Muscle of leg (tissue), 11 donors: ENCODE data around the gene TMEM132D. TPM values are rescaled to one million over a fixed set of nuclear protein-coding genes. Genes with fewer than 3 reads are reported as not detected.

Source experiments
- DNase-seq: peaks from one replicate; pipeline ENCODE4 v3.0.0; 2013
- H3K27ac ChIP-seq: one replicate; pipeline ENCODE4 v1.5.1; 2013; ENCODE audit warnings: mild to moderate bottlenecking, low read length, control low read depth
- H3K27me3 ChIP-seq: one replicate; pipeline ENCODE4 v1.6.1; 2013; ENCODE audit warnings: low read length; ENCODE audit not compliant: control insufficient read depth, insufficient read depth
- H3K36me3 ChIP-seq: one replicate; pipeline ENCODE4 v1.6.1; 2013; ENCODE audit warnings: low read length; ENCODE audit not compliant: control insufficient read depth, insufficient read depth
- H3K4me1 ChIP-seq: one replicate; pipeline ENCODE4 v1.6.1; 2013; ENCODE audit warnings: low read length; ENCODE audit not compliant: control insufficient read depth, insufficient read depth
- H3K4me3 ChIP-seq: one replicate; pipeline ENCODE4 v1.5.1; 2013; ENCODE audit warnings: low read length, control low read depth
- H3K9me3 ChIP-seq: replicated peaks from 2 replicates; pipeline ENCODE4 v1.6.1; 2013; ENCODE audit warnings: low read depth, low read length; ENCODE audit not compliant: control insufficient read depth
- WGBS: methylation state at CpG from one replicate; pipeline ENCODE4 v1.1.5; 2013; ENCODE audit warnings: missing lambda C conversion rate; ENCODE audit not compliant: insufficient coverage; 5-methylcytosine and 5-hydroxymethylcytosine counted together
- polyA plus RNA-seq, 8 donors: library from polyadenylated mRNA; unstranded; fragments of 120-200 nt; gene quantifications; one replicate each; pipeline versions ENCODE4 v1.2.1 to v1.2.3, GENCODE V29; 2013; ENCODE audit warnings: inconsistent platforms in 1 of 8, low replicate concordance in 1 of 8; ENCODE audit not compliant: insufficient read length in 8 of 8, insufficient read depth in 1 of 8
- total RNA-seq: library from RNA; stranded (reverse); fragments of 120-200 nt; gene quantifications from one replicate; pipeline ENCODE4 v1.2.4, GENCODE V29; 2013

TMEM132D gene
- total and polyA plus RNA-seq, 9 donors: 0.44 to 2.0 (median 0.85) TPM

DNA sequence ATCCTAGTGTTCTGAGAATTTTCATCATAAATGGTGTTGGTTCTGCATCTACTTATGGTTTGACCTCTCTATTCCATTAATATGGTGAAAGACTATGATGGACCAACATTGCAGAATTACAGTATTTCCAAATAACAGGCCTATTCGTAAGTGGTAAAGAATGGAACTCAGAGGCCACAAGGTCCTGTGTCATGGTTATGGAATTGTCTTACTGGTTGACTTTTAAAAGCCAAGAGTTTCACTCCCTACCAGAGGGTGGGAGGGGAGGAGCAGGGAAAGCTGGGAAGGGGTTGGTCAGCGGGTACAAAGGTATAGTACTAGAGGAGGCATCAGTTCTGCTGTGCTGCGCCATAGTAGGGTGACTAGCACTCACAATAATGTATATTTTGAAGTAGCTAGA lies 153.4 kb downstream of the TMEM132D start:
- no peak for DNase-seq
- Histone ChIP-seq H3K36me3 (no peaks in the 10 kb centered on the region), H3K4me3 (no peak overlapping the region), H3K9me3 (no peaks in the 10 kb centered on the region), H3K27ac (no peak overlapping the region), H3K4me1 (no peaks in the 10 kb centered on the region), H3K27me3 (no peaks in the 10 kb centered on the region)
- no CpG with 5 or more reads among the region's 3 CpGs for WGBS

DNA sequence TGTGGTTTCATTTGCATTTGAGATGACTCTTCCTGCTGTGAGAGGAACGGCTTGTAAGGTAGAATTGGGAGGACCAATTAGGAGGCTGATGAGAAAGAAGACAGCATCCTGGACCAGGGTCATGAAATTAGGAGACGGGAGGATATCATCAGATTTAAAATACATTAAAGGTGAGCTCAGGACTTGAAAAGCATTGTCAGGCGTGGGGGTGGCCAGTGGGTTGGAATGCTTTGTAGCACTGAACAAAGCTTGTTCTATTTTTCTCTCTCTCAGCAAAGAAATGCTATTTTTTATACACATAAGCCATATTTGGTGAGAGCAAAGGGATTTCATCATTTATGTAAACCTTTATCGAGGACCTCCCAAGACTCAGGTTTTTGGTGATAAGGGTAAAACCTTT lies 157.5 kb downstream of the TMEM132D start:
- no peak overlapping the region for H3K27ac ChIP-seq

DNA sequence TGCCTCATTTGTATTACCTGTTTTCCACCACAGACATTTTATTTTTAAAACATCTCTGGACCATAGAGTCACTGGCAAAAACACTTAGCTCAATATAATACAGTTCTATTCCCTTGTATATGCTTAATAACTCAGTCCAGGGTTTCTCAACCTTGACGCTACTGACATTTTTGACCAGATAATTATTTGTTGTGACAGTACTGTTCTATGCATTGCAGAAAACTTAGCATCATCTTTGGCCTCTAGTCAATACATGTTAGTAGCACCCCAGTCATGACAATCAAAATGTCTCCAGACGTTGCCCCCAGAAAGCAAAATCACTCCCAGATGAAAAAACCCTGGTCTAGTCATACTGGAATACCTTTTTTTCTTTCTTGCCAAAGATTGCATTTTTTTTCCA lies 174.7 kb downstream of the TMEM132D start:
- no peaks in the 10 kb centered on the region for H3K36me3 ChIP-seq
- no peaks in the 10 kb centered on the region for H3K9me3 ChIP-seq
- H3K4me1 ChIP-seq: no peaks in the 10 kb centered on the region
- no peaks in the 10 kb centered on the region for H3K27me3 ChIP-seq
- H3K4me3 ChIP-seq: no peak overlapping the region
- no peak for DNase-seq
- H3K27ac ChIP-seq: no peak overlapping the region
- 57% methylated on average over 1 of the region's 2 CpGs for WGBS

More for the DNA sequence above, 157.5 kb downstream of the TMEM132D start:
- 75% methylated on average over 1 of the region's 4 CpGs for WGBS
- Histone ChIP-seq H3K4me3 (no peak overlapping the region), H3K27me3 (no peaks in the 10 kb centered on the region), H3K36me3 (no peaks in the 10 kb centered on the region), H3K9me3 (no peaks in the 10 kb centered on the region), H3K4me1 (no peaks in the 10 kb centered on the region)
- DNase-seq: no peak

DNA sequence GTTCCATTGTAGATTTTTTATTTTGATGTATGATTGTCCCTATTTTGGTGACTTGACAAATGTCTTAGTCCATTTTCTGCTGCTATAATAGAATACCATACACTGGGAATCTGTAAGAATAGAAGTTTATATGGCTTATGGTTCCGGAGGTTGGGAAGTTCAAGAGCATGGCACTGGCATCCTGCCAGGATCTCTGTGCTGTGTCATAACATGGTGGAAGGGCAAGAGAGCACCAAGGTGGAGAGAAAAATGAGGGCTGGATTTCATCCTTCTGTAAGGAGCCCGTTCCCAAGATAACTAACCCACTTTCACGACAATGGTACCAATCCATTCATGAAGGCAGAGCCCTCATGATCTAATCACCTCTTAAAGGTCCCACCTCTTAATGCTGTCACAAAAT lies 176.7 kb downstream of the TMEM132D start:
- Histone ChIP-seq H3K4me3 (no peak overlapping the region), H3K27ac (no peak overlapping the region), H3K9me3 (no peaks in the 10 kb centered on the region), H3K4me1 (no peaks in the 10 kb centered on the region), H3K27me3 (no peaks in the 10 kb centered on the region), H3K36me3 (no peaks in the 10 kb centered on the region)
- DNase-seq: no peak
- WGBS: no CpG with 5 or more reads among the region's 3 CpGs

DNA sequence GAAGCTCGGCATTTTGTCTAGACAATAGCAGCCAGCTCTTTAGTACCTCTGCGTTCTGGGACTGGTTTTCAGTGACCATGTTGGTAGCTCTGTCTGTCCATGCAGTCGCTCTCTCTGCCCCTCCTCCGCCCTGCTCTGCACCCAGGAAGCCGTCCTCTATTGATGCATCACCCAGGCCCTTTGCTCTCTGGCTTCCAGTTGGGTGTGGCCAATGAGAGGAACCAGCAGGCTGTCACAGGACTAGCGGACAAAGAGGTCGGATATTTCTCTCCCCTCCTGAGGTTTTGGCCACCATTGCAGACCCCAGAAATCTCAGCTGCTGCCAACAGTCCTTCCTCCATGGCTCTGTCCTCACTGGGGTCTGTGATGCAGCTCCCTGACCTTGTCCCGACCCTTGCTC lies 180.6 kb downstream of the TMEM132D start:
- no peaks in the 10 kb centered on the region for H3K4me1 ChIP-seq
- WGBS: 79% methylated on average over 8 of the region's 8 CpGs
- H3K27me3 ChIP-seq: no peaks in the 10 kb centered on the region
- H3K36me3 ChIP-seq: no peaks in the 10 kb centered on the region
- no peak overlapping the region for H3K27ac ChIP-seq
- no peak overlapping the region for H3K4me3 ChIP-seq
- no peaks in the 10 kb centered on the region for H3K9me3 ChIP-seq
- no peak for DNase-seq

DNA sequence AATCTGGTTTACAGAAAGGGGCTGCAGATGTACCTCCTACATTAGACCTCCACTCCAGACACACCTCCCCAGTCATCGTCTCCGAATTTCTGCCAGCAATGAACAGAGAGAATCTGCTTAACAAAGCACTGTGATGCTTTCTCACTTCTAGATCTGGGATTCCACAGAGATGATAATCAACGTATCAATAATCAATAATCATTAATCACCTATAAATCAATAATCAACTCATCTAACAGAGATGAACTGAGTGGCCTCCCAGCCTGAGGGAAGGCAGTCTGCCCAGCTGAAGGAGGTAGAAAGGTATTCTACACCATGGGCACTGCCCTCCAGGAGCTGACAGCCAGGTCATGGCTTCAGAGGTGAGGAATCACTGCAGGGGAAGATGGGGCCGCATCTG lies 183.2 kb downstream of the TMEM132D start:
- DNase-seq: no peak
- Histone ChIP-seq H3K4me1 (no peaks in the 10 kb centered on the region), H3K27me3 (no peaks in the 10 kb centered on the region), H3K4me3 (no peak overlapping the region), H3K27ac (no peak overlapping the region), H3K36me3 (no peaks in the 10 kb centered on the region), H3K9me3 (no peaks in the 10 kb centered on the region)
- 94% methylated on average over 1 of the region's 4 CpGs for WGBS

DNA sequence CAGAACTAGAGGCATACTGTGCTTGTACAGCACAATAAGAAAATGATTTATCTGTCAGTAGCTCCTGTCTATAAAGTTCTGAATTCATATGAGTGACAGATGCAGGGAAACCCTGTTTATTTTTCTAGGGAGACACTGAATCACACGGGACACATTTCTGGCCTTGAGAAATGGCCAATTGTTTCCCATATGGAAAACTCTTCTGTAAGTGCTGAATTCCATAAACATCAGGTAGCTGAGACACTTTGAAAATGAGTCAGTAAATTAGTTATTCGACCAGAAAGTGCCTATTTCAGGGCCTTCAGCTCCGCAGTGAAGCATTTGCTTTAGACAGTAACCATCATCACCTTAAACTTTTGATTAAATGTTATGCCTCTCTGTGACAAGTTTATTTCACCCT lies 184.4 kb downstream of the TMEM132D start:
- Histone ChIP-seq H3K9me3 (no peaks in the 10 kb centered on the region), H3K4me3 (no peak overlapping the region), H3K27ac (no peak overlapping the region), H3K27me3 (no peaks in the 10 kb centered on the region), H3K36me3 (no peaks in the 10 kb centered on the region), H3K4me1 (no peaks in the 10 kb centered on the region)
- no peak for DNase-seq
- no CpG with 5 or more reads among the region's 3 CpGs for WGBS

DNA sequence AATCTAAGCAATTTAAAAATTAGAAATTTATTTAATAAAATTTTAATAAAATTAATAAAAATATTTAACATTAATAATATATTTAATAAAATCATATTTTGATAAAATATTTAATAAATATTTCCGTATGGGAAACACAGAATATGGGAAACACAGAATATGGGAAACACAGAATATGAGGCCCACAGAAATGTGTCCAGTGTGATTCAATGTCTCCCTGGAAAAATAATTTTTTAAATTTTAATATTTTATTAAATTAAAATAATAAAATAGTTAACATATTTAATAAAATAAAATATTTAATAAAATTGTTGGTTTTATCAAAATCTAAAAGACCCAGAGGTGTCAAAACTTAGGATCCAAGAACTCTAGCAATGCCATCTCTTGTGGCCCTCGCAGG lies 186.4 kb downstream of the TMEM132D start:
- Histone ChIP-seq H3K36me3 (no peaks in the 10 kb centered on the region), H3K27ac (no peak overlapping the region), H3K4me3 (no peak overlapping the region), H3K27me3 (no peaks in the 10 kb centered on the region), H3K4me1 (no peaks in the 10 kb centered on the region), H3K9me3 (no peaks in the 10 kb centered on the region)
- no peak for DNase-seq
- WGBS: 100% methylated on average over 1 of the region's 2 CpGs

DNA sequence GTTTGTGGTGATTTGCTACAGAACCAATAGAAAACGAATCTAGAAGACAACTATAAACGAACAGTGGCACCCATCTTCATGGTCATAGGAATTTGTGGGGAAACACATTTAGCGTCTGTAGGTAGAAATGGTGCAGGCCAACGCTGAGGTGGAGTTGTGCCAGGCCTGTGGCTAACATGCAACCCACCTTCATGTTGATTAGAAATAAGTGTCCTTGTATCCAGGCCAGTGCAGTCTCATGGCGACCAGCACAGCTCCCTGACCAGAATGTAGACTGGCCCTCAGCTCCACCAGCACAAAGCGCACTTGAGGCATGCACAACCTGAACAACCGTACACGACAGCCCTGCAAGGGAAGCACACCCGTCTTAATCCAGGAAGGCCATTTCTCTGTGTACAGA lies 187.0 kb downstream of the TMEM132D start:
- Histone ChIP-seq H3K4me3 (no peak overlapping the region), H3K36me3 (no peaks in the 10 kb centered on the region), H3K4me1 (no peaks in the 10 kb centered on the region), H3K9me3 (no peaks in the 10 kb centered on the region), H3K27me3 (no peaks in the 10 kb centered on the region), H3K27ac (no peak overlapping the region)
- 86% methylated on average over 6 of the region's 9 CpGs for WGBS
- DNase-seq: no peak

DNA sequence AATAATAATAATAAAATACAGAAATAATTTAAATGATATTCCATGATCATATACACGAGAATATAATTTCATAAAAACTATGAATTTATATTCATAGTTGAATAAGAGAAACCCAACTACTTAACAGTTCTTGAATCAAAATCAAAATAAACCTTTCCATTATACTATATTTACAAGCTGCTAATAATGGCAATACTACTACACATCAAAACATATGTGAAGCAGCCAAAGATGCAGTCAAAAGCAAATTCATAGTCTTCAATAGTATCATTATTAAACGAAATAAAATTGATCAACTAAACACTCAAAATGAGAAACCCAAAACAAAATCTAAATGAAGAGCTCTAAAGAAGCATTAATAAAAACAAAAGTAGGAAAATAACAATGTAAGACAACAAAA lies 197.1 kb downstream of the TMEM132D start:
- Histone ChIP-seq H3K27me3 (no peaks in the 10 kb centered on the region), H3K9me3 (peaks cover 9% of the 10 kb centered on the region), H3K27ac (no peak overlapping the region), H3K4me1 (no peaks in the 10 kb centered on the region), H3K4me3 (no peak overlapping the region), H3K36me3 (no peaks in the 10 kb centered on the region)
- WGBS: no CpG with 5 or more reads among the region's 2 CpGs
- no peak for DNase-seq

DNA sequence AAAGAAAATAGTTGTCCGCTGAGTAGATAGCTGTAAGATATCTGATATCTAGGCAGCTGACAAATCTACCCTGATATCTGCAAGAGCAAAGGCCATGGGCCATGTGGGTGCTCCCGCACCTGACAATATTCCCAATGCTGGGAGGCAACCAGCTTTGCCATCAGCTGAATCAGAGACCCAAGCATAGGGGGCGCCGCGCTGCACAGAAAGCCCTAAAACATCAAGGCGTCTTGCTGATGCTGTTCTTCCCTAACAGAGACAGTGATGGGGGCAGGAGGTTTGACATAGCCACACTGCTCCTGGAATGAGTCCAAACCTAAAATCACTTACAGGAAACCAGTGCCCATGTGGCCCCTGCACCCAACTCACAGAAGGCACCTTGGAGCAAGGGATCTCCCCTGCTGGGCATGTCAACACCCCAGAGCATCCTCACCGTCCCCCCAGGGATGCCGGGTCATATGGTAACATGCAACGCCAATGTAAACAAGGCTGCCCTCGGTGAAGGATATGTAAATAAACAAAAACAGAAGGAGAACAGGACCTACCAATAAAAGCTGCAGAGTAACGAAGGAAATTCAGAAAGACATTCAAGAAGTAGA lies 199.5 kb downstream of the TMEM132D start:
- H3K36me3 ChIP-seq: no peaks in the 10 kb centered on the region
- peaks cover 9% of the 10 kb centered on the region for H3K9me3 ChIP-seq
- no peak overlapping the region for H3K4me3 ChIP-seq
- no peaks in the 10 kb centered on the region for H3K27me3 ChIP-seq
- H3K27ac ChIP-seq: no peak overlapping the region
- DNase-seq: no peak
- 62% methylated on average over 5 of the region's 11 CpGs for WGBS
- H3K4me1 ChIP-seq: peaks cover 5% of the 10 kb centered on the region
